ENCODE results near the gene ZSCAN10. TPM values are rescaled to one million over a fixed set of nuclear protein-coding genes. Genes with fewer than 3 reads are reported as not detected.

The ZSCAN10 gene
- total RNA-seq, 2 experiments from 2014 or later = 0.36 to 0.56 TPM

GRCh38 chr16:3129137-3130131 is 30.3 kb upstream of the ZSCAN10 start:
- POLR2A ChIA-PET = interaction anchor here (0.6 to 4.9 kb wide), 30 partner anchors 12 to 153 kb away, joined by 3 to 70 read pairs (median 4); partner anchors contain the start of genes IL32, ZNF263 and ZSCAN10
- H3K36me3 ChIP-seq (ENCODE audit: insufficient read depth, low read length) = peaks cover 7% of the 10 kb centered on the region
- no peaks in the 10 kb centered on the region for H3K9me3 ChIP-seq (ENCODE audit: control insufficient read depth in 1 of 2, insufficient read depth in 1 of 2, low read length in 2 of 2)
- intact Hi-C loops (cut with DNase I, micrococcal nuclease) = loop anchor here (1.0 to 10.0 kb wide), 5 partner anchors 33 to 1485 kb away; partner anchors contain the start of gene UBALD1 (in 1 of the 2)
- H3K27me3 ChIP-seq (ENCODE audit: control insufficient read depth in 1 of 2, insufficient read depth in 2 of 2, low read length in 2 of 2) = no peaks in the 10 kb centered on the region
- Mint-ChIP-seq H3K4me3 (peak overlapping the region; percentile 91), H3K27ac (peak overlapping the region; percentile 84), H3K4me1 (ENCODE audit: low read depth) (peaks cover 63% of the 10 kb centered on the region), H3K36me3 (ENCODE audit: low read depth) (peaks cover 23% of the 10 kb centered on the region), H3K27me3 (no peaks in the 10 kb centered on the region), H3K9me3 (no peaks in the 10 kb centered on the region)
- peak overlapping the region; percentile 75 for H3K4me3 ChIP-seq (ENCODE audit: low read length)
- peak overlapping the region; percentile 35 to 38 for H3K27ac ChIP-seq (ENCODE audit: low read depth in 1 of 2, low read length in 2 of 2)
- H3K4me1 ChIP-seq (ENCODE audit: insufficient read depth, low read length) = peaks cover 53% of the 10 kb centered on the region
- CTCF ChIA-PET = interaction anchor here (0.6 to 3.3 kb wide), 49 partner anchors 10 to 833 kb away, joined by 3 to 62 read pairs (median 4); partner anchors contain the start of genes FLYWCH1, IL32, TNFRSF12A and ZNF174
- DNase-seq (peak; percentile 62 to 95 (median 74)), ATAC-seq (ENCODE audit: poor library complexity) (peak; percentile 79)
- peak; percentile 93 for TF ChIP-seq CTCF (IDR thresholded peaks at IDR 0.05)

GRCh38 chr16:3127745-3128144 is 28.7 kb upstream of the ZSCAN10 start:
- H3K4me3 ChIP-seq (ENCODE audit: low read length) = no peak overlapping the region
- peaks cover 20% of the 10 kb centered on the region for H3K36me3 Mint-ChIP-seq (ENCODE audit: low read depth)
- peaks cover 7% of the 10 kb centered on the region for H3K36me3 ChIP-seq (ENCODE audit: insufficient read depth, low read length)
- H3K27ac ChIP-seq (ENCODE audit: low read depth in 1 of 2, low read length in 2 of 2) = peak overlapping the region in 1 of 2 donors; percentile 7
- H3K9me3 ChIP-seq (ENCODE audit: control insufficient read depth in 1 of 2, insufficient read depth in 1 of 2, low read length in 2 of 2) = no peaks in the 10 kb centered on the region
- peaks cover 62% of the 10 kb centered on the region for H3K4me1 Mint-ChIP-seq (ENCODE audit: low read depth)
- H3K27me3 Mint-ChIP-seq = no peaks in the 10 kb centered on the region
- peaks cover 53% of the 10 kb centered on the region for H3K4me1 ChIP-seq (ENCODE audit: insufficient read depth, low read length)
- CTCF ChIA-PET = interaction anchor here (2.4 to 3.3 kb wide), 3 partner anchors 26 to 125 kb away, joined by 13 to 62 read pairs (median 22); no protein-coding TSS in a partner anchor
- H3K27me3 ChIP-seq (ENCODE audit: control insufficient read depth in 1 of 2, insufficient read depth in 2 of 2, low read length in 2 of 2) = no peaks in the 10 kb centered on the region
- H3K4me3 Mint-ChIP-seq = peak overlapping the region; percentile 91
- peak overlapping the region; percentile 49 for H3K27ac Mint-ChIP-seq
- H3K9me3 Mint-ChIP-seq = no peaks in the 10 kb centered on the region
- POLR2A ChIA-PET = interaction anchor here (0.8 to 4.9 kb wide), 6 partner anchors 31 to 96 kb away, joined by 3 to 70 read pairs (median 35); partner anchors contain the start of gene IL32
- no peak for TF ChIP-seq CTCF (IDR thresholded peaks at IDR 0.05)
- ATAC-seq (ENCODE audit: poor library complexity) (no peak), DNase-seq (no peak)
- intact Hi-C loops (cut with DNase I, micrococcal nuclease) = no loop called here
